Measurements from ENCODE around the gene PTGES2.
"Not testable (repeated sequence)": the region's sequence is repeated elsewhere in the genome, so short reads cannot be mapped to it uniquely, and the experiment has no call there.

Gene PTGES2

GRCh38 chr9:128084746-128085145 is 42.8 kb downstream of the PTGES2 start:
- no peak for DNase-seq

- no peak for DNase-seq
Measured at GRCh38 chr9:128082151-128082550, 45.4 kb downstream of the PTGES2 start.

- no peak for DNase-seq
Measured at GRCh38 chr9:128081056-128081455, 46.5 kb downstream of the PTGES2 start.

- DNase-seq: no peak
Measured at GRCh38 chr9:128080206-128080605, 47.3 kb downstream of the PTGES2 start.

GRCh38 chr9:128078504-128079434 is 48.8 kb downstream of the PTGES2 start:
- DNase-seq: no peak

GRCh38 chr9:128077847-128078503 is 49.6 kb downstream of the PTGES2 start:
- DNase-seq: no peak

- DNase-seq: no peak
Measured at GRCh38 chr9:128073253-128073886, 54.2 kb downstream of the PTGES2 start.

GRCh38 chr9:128072144-128073021 is 55.1 kb downstream of the PTGES2 start:
- DNase-seq: no peak

GRCh38 chr9:128071475-128071874 is 56.1 kb downstream of the PTGES2 start:
- not testable (repeated sequence) for DNase-seq

- no peak for DNase-seq
Measured at GRCh38 chr9:128070874-128071273, 56.7 kb downstream of the PTGES2 start.
